HepG2 (cell line): ENCODE data around the gene AP1M2. TPM values are rescaled to one million over a fixed set of nuclear protein-coding genes. Genes with fewer than 3 reads are reported as not detected.

Experiments used
- BCL3 ChIP-seq: sonication (generic); formaldehyde crosslinking; IDR thresholded peaks from 2 replicates; pipeline ENCODE4 v1.5.1; 2020; ENCODE audit warnings: mild to moderate bottlenecking, missing genetic modification reagents, moderate library complexity
- IRF1 ChIP-seq: sonication (generic); formaldehyde crosslinking; IDR thresholded peaks from 2 replicates; pipeline ENCODE4 v1.4.0; 2020; ENCODE audit warnings: low read depth, mild to moderate bottlenecking, missing genetic modification reagents
- MAZ ChIP-seq, 2 experiments: sonication (generic) in 1 of 2; formaldehyde crosslinking in 1 of 2; IDR thresholded peaks; 2 replicates each; pipeline versions ENCODE4 v1.5.0 to v1.6.1; 2012 to 2020; ENCODE audit warnings: low read depth in 2 of 2, mild to moderate bottlenecking in 2 of 2, borderline replicate concordance in 1 of 2, improper control_type of control experiment in 1 of 2, low read length in 1 of 2, missing genetic modification reagents in 1 of 2, moderate library complexity in 1 of 2
- NFAT5 ChIP-seq: sonication (generic); formaldehyde crosslinking; IDR thresholded peaks from 2 replicates; pipeline ENCODE4 v1.4.0; 2020; ENCODE audit warnings: missing genetic modification reagents
- SRSF4 ChIP-seq: fragments of 200-400 bp; formaldehyde crosslinking; IDR thresholded peaks from one replicate; pipeline ENCODE4 v1.6.1; 2018; ENCODE audit warnings: mild to moderate bottlenecking, low read depth, low read length, moderate library complexity; ENCODE audit not compliant: poor library complexity, severe bottlenecking
- THAP8 ChIP-seq: sonication (generic); formaldehyde crosslinking; IDR thresholded peaks from 2 replicates; pipeline ENCODE4 v1.5.1; 2020; ENCODE audit warnings: missing genetic modification reagents, mild to moderate bottlenecking, borderline replicate concordance
- THAP9 ChIP-seq: sonication (generic); formaldehyde crosslinking; IDR thresholded peaks from 2 replicates; pipeline ENCODE4; 2020; ENCODE audit warnings: missing genetic modification reagents, mild to moderate bottlenecking, borderline replicate concordance
- ZFP36L1 ChIP-seq: sonication (generic); formaldehyde crosslinking; IDR thresholded peaks from 2 replicates; pipeline ENCODE4 v1.8.0; 2022; ENCODE audit warnings: mild to moderate bottlenecking, missing genetic modification reagents, moderate library complexity
- ZMYM2 ChIP-seq: sonication (generic); formaldehyde crosslinking; IDR thresholded peaks from 2 replicates; pipeline ENCODE4 v1.8.0; 2022; ENCODE audit warnings: mild to moderate bottlenecking, missing genetic modification reagents
- ZNF34 ChIP-seq: sonication (generic); formaldehyde crosslinking; IDR thresholded peaks from 2 replicates; pipeline ENCODE4 v1.4.0; 2020; ENCODE audit warnings: mild to moderate bottlenecking, missing genetic modification reagents, borderline replicate concordance
- ZNF350 ChIP-seq: sonication (generic); formaldehyde crosslinking; IDR thresholded peaks from 2 replicates; pipeline ENCODE4 v1.4.0; 2020; ENCODE audit warnings: mild to moderate bottlenecking, low read depth, missing genetic modification reagents, borderline replicate concordance
- ZNF644 ChIP-seq: IDR thresholded peaks from 2 replicates; pipeline ENCODE4 v1.6.1; 2016; ENCODE audit warnings: low read depth
- ZNF709 ChIP-seq: sonication (generic); formaldehyde crosslinking; IDR thresholded peaks from 2 replicates; pipeline ENCODE4 v1.5.0; 2020; ENCODE audit warnings: mild to moderate bottlenecking, missing genetic modification reagents
- ZNF776 ChIP-seq: sonication (generic); formaldehyde crosslinking; IDR thresholded peaks from 2 replicates; pipeline ENCODE4 v1.4.0; 2020; ENCODE audit warnings: mild to moderate bottlenecking, missing genetic modification reagents
- ZNF792 ChIP-seq: IDR thresholded peaks from 2 replicates; pipeline ENCODE4 v1.6.1; 2016
- ZZZ3 ChIP-seq: sonication (generic); formaldehyde crosslinking; IDR thresholded peaks from 2 replicates; pipeline ENCODE4 v1.4.0; 2020; ENCODE audit warnings: missing genetic modification reagents, mild to moderate bottlenecking, borderline replicate concordance
- polyA plus RNA-seq, 8 experiments: library from polyadenylated mRNA; depleted of rRNA in 3 of 8; stranded (reverse) in 7 of 8; unstranded in 1 of 8; fragments of >200 nt; fragmentation: Illumina TruSeq in 4 of 8; extraction: Trizol in 4 of 8; gene quantifications; 2 replicates each; pipeline versions ENCODE4 v1.2.1 to v1.2.3, GENCODE V29; 2011 to 2016; ENCODE audit warnings: low read depth in 4 of 8, missing spikeins in 1 of 8, mixed read lengths in 1 of 8; ENCODE audit not compliant: insufficient read depth in 1 of 8
- total RNA-seq, 5 experiments: library from RNA; depleted of rRNA; stranded (reverse); fragments of >200 nt; fragmentation: Illumina TruSeq; extraction: Trizol; gene quantifications; 2 replicates each; pipeline ENCODE4 v1.2.3, GENCODE V29; 2016; ENCODE audit warnings: low read depth in 1 of 5

AP1M2 gene
- total and polyA plus RNA-seq, 2 of the 13 experiments (the other 11 are each of a cell fraction or from before 2014, with no cell fraction given): 6.3 to 76.8 TPM

GRCh38 chr19:10565567-10566407 lies 21.3 kb downstream of the AP1M2 start, which contains the start of gene KRI1 (continued):
- TF ChIP-seq NFAT5 (CRISPR knock-in tag): peak; percentile 91; the same call in 1 of the 2 replicates
- TF ChIP-seq ZNF34 (CRISPR knock-in tag): 0 out of 2 replicates have a peak, but pooled peaks have one; percentile 47
- peak; percentile 84 for TF ChIP-seq THAP8
- TF ChIP-seq ZMYM2 (CRISPR knock-in tag): no peak
- TF ChIP-seq ZNF709 (CRISPR knock-in tag): peak; percentile 93
- peak; percentile 94 for TF ChIP-seq ZNF776 (CRISPR knock-in tag)
- TF ChIP-seq ZNF644 (CRISPR knock-in tag): no peak
- TF ChIP-seq ZZZ3: 0 out of 2 replicates have a peak, but pooled peaks have one; percentile 33
- no peak for TF ChIP-seq MAZ (IDR thresholded peaks at IDR 0.05; ENCODE audit: borderline replicate concordance, low read depth, low read length)
- peak; percentile 95 for TF ChIP-seq MAZ (CRISPR knock-in tag; IDR thresholded peaks at IDR 0.05; ENCODE audit: low read depth)
- TF ChIP-seq ZFP36L1 (CRISPR knock-in tag): peak; percentile 85; the same call in 1 of the 2 replicates
- peak; percentile 88; the same call in 1 of the 2 replicates for TF ChIP-seq THAP9 (CRISPR knock-in tag)
- peak; percentile 81; the same call in 1 of the 2 replicates for TF ChIP-seq BCL3
- TF ChIP-seq IRF1: 0 out of 2 replicates have a peak, but pooled peaks have one; percentile 59
- peak; percentile 58; the same call in 1 of the 2 replicates for TF ChIP-seq ZNF350 (CRISPR knock-in tag)
- TF ChIP-seq ZNF792 (CRISPR knock-in tag): peak; percentile 99
- no peak for TF ChIP-seq SRSF4
